PC-9 (cell line): Measurements from ENCODE around the gene PDCD4.

Source experiments
- EZH2 ChIP-seq: fragments of 200-600 bp; sonication (generic); IDR thresholded peaks from 2 replicates; pipeline ENCODE4 v1.8.0; 2017; ENCODE audit warnings: antibody characterized with exemption, low read depth
- TF ChIP-seq, protein P1 (sequence below): fragments of 200-600 bp; sonication (generic); conservative IDR thresholded peaks from 2 replicates; pipeline ENCODE4 v1.6.1; 2017; ENCODE audit warnings: mixed run types, antibody characterized with exemption, mild to moderate bottlenecking, moderate library complexity

DNA sequence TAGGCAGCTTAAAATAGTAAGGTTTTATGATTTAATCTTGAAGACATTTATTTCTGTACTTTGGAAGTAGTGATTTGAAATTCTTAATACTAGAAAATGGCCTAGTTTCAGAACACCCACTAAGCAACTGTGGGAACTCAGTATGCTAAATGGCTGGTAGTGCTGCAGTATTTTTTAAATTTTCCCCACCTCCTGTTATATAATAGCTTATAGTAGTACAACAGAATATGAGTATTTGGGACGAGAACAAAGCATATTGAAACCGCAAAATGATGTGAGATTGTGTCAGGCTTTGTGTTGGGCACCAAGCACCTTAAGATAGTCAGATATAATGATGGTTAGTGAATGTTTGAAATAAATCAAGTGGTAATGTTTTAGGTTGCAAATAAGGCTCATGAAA, 55.7 kb downstream of the PDCD4 start:
- TF ChIP-seq EZH2, result no peak
- TF ChIP-seq, protein P1, sequence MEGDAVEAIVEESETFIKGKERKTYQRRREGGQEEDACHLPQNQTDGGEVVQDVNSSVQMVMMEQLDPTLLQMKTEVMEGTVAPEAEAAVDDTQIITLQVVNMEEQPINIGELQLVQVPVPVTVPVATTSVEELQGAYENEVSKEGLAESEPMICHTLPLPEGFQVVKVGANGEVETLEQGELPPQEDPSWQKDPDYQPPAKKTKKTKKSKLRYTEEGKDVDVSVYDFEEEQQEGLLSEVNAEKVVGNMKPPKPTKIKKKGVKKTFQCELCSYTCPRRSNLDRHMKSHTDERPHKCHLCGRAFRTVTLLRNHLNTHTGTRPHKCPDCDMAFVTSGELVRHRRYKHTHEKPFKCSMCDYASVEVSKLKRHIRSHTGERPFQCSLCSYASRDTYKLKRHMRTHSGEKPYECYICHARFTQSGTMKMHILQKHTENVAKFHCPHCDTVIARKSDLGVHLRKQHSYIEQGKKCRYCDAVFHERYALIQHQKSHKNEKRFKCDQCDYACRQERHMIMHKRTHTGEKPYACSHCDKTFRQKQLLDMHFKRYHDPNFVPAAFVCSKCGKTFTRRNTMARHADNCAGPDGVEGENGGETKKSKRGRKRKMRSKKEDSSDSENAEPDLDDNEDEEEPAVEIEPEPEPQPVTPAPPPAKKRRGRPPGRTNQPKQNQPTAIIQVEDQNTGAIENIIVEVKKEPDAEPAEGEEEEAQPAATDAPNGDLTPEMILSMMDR, result no peak
